NCI-H2171 treated with DMSO at 0.1 percent for 48 hours (cell line): ENCODE measurements around the gene F2R.
"Not testable (repeated sequence)": the region's sequence is repeated elsewhere in the genome, so short reads cannot be mapped to it uniquely, and the experiment has no call there.

ENCODE experiments used
- DNase-seq: peaks from one replicate; lab custom pipeline; 2025; lab: John Stamatoyannopoulos, UW

Gene F2R

GRCh38 chr5:76720988-76721569 is 5.2 kb downstream of the F2R start:
- no peak for DNase-seq

GRCh38 chr5:76723266-76723665 is 7.3 kb downstream of the F2R start:
- no peak for DNase-seq

GRCh38 chr5:76723906-76724305 is 8.0 kb downstream of the F2R start:
- DNase-seq, result no peak

- no peak for DNase-seq
These were observed 8.9 kb downstream of the F2R start for GRCh38 chr5:76724871-76725270.

- no peak for DNase-seq
These were observed 13.0 kb downstream of the F2R start for GRCh38 chr5:76728965-76729364.

GRCh38 chr5:76729373-76730290 is 13.7 kb downstream of the F2R start:
- DNase-seq, result no peak

- no peak for DNase-seq
These were observed 16.6 kb downstream of the F2R start for GRCh38 chr5:76732405-76733048.

- DNase-seq, result no peak
These were observed 17.1 kb downstream of the F2R start for GRCh38 chr5:76733049-76733417.

- DNase-seq, result no peak
These were observed 20.0 kb downstream of the F2R start for GRCh38 chr5:76735762-76736545.

GRCh38 chr5:76736679-76737556 is 21.0 kb downstream of the F2R start:
- DNase-seq, result no peak

GRCh38 chr5:76737846-76738245 is 21.9 kb downstream of the F2R start:
- no peak for DNase-seq

- not testable (repeated sequence) for DNase-seq
These were observed 25.6 kb downstream of the F2R start for GRCh38 chr5:76741506-76741905.

GRCh38 chr5:76742583-76742982 is 26.7 kb downstream of the F2R start:
- DNase-seq, result no peak

- no peak for DNase-seq
These were observed 28.7 kb downstream of the F2R start for GRCh38 chr5:76744632-76745031.

GRCh38 chr5:76745670-76746069 is 29.7 kb downstream of the F2R start:
- DNase-seq, result no peak

- DNase-seq, result no peak
These were observed 30.8 kb downstream of the F2R start for GRCh38 chr5:76746677-76747076.

GRCh38 chr5:76747706-76748105 is 31.8 kb downstream of the F2R start:
- DNase-seq, result no peak

- no peak for DNase-seq
These were observed 35.4 kb downstream of the F2R start for GRCh38 chr5:76751291-76751690.

- no peak for DNase-seq
These were observed 38.7 kb downstream of the F2R start for GRCh38 chr5:76754668-76755078.

GRCh38 chr5:76755779-76756637 is 40.1 kb downstream of the F2R start:
- DNase-seq, result no peak
